ENCODE measurements around the gene GHDC.

- TF ChIP-seq POLR2A (IDR thresholded peaks at IDR 0.05; ENCODE audit: control extremely low read depth in 1 of 2, low read depth in 2 of 2, low read length in 2 of 2) (no peak), CTCF (IDR thresholded peaks at IDR 0.05; ENCODE audit: control extremely low read depth in 1 of 3, insufficient read depth in 1 of 3, low read depth in 1 of 3, low read length in 3 of 3) (no peak), EZH2 (IDR thresholded peaks at IDR 0.05; ENCODE audit: low read depth, low read length, severe bottlenecking) (no peak), EP300 (IDR thresholded peaks at IDR 0.05; ENCODE audit: borderline replicate concordance in 1 of 2, low read depth in 2 of 2, low read length in 2 of 2) (no peak), HDAC2 (IDR thresholded peaks at IDR 0.05; ENCODE audit: borderline replicate concordance in 1 of 2, low read depth in 2 of 2, low read length in 2 of 2) (no peak), JUN (IDR thresholded peaks at IDR 0.05; ENCODE audit: low read depth, low read length) (no peak), TBP (IDR thresholded peaks at IDR 0.05; ENCODE audit: low read depth, low read length) (no peak), BRCA1 (IDR thresholded peaks at IDR 0.05; ENCODE audit: low read depth, low read length) (no peak), CREB1 (IDR thresholded peaks at IDR 0.05) (no peak), RAD21 (IDR thresholded peaks at IDR 0.05 in 1 of 2, conservative IDR thresholded peaks at IDR 0.05 in 1 of 2; ENCODE audit: low read depth in 2 of 2, low read length in 2 of 2) (no peak), POLR2AphosphoS5 (IDR thresholded peaks at IDR 0.05; ENCODE audit: low read depth, low read length) (no peak)
Measured at GRCh38 chr17:42214156-42214555, 19.9 kb upstream of the GHDC start.
